HepG2 (cell line): ENCODE data around the gene MROH2A. TPM values are rescaled to one million over a fixed set of nuclear protein-coding genes. Genes with fewer than 3 reads are reported as not detected.

Experiments
- CHD4 ChIP-seq: fragments of 200-600 bp; sonication (generic); IDR thresholded peaks from 2 replicates; pipeline ENCODE4 v1.7.0; 2017; ENCODE audit warnings: mild to moderate bottlenecking, low read length, borderline replicate concordance
- GABPA ChIP-seq, 2 experiments: IDR thresholded peaks; 2 replicates each; pipeline ENCODE4 v1.6.1; 2011 to 2016; ENCODE audit warnings: low read depth in 2 of 2, low read length in 1 of 2, missing biosample characterization in 1 of 2, missing genetic modification characterization in 1 of 2
- JUND ChIP-seq: sonication (generic); formaldehyde crosslinking; IDR thresholded peaks from 2 replicates; pipeline ENCODE4 v1.8.0; 2022; ENCODE audit warnings: mild to moderate bottlenecking, missing genetic modification reagents
- MEF2D ChIP-seq: sonication (generic); formaldehyde crosslinking; IDR thresholded peaks from 2 replicates; pipeline ENCODE4 v1.5.1; 2020; ENCODE audit warnings: mild to moderate bottlenecking, missing genetic modification reagents
- MEIS1 ChIP-seq: sonication (generic); formaldehyde crosslinking; IDR thresholded peaks from 2 replicates; pipeline ENCODE4 v1.9.0; 2021; ENCODE audit warnings: mild to moderate bottlenecking, missing genetic modification reagents, moderate library complexity, borderline replicate concordance
- MTERF4 ChIP-seq: sonication (generic); formaldehyde crosslinking; IDR thresholded peaks from 2 replicates; pipeline ENCODE4 v1.8.0; 2023; ENCODE audit warnings: mild to moderate bottlenecking, missing genetic modification reagents
- PHF5A ChIP-seq: IDR thresholded peaks from one replicate; pipeline ENCODE4 v1.6.1; 2018; ENCODE audit warnings: low read depth, missing genetic modification reagents; ENCODE audit not compliant: unreplicated experiment
- SIN3B ChIP-seq: fragments of 150-350 bp; IDR thresholded peaks from 2 replicates; pipeline ENCODE4 v1.6.1; 2014; ENCODE audit warnings: low read length
- SOX6 ChIP-seq, 2 experiments: fragments of 450-650 bp in 1 of 2; sonication (generic) in 1 of 2; formaldehyde crosslinking in 1 of 2; IDR thresholded peaks; 2 replicates each; pipeline versions ENCODE4 v1.4.0 to v1.6.1; 2017 to 2020; ENCODE audit warnings: antibody characterized with exemption in 1 of 2, mild to moderate bottlenecking in 1 of 2, missing genetic modification reagents in 1 of 2
- THAP7 ChIP-seq: sonication (generic); formaldehyde crosslinking; IDR thresholded peaks from 2 replicates; pipeline ENCODE4 v1.8.1; 2023; ENCODE audit warnings: mild to moderate bottlenecking, missing genetic modification reagents
- ZBTB20 ChIP-seq: sonication (generic); formaldehyde crosslinking; IDR thresholded peaks from 2 replicates; pipeline ENCODE4 v1.8.1; 2023; ENCODE audit warnings: missing genetic modification reagents, low read depth, mild to moderate bottlenecking, borderline replicate concordance
- ZMYM3 ChIP-seq: sonication (generic); formaldehyde crosslinking; IDR thresholded peaks from 2 replicates; pipeline ENCODE4 v1.5.1; 2020; ENCODE audit warnings: mild to moderate bottlenecking, missing genetic modification reagents
- ZNF430 ChIP-seq: sonication (generic); formaldehyde crosslinking; IDR thresholded peaks from 2 replicates; pipeline ENCODE4 v1.9.0; 2021; ENCODE audit warnings: mild to moderate bottlenecking, missing genetic modification reagents
- ZNF512B ChIP-seq: sonication (generic); formaldehyde crosslinking; IDR thresholded peaks from 2 replicates; pipeline ENCODE4 v1.5.1; 2020; ENCODE audit warnings: missing genetic modification reagents, mild to moderate bottlenecking, borderline replicate concordance
- polyA plus RNA-seq, 8 experiments: library from polyadenylated mRNA; depleted of rRNA in 3 of 8; stranded (reverse) in 7 of 8; unstranded in 1 of 8; fragments of >200 nt; fragmentation: Illumina TruSeq in 4 of 8; extraction: Trizol in 4 of 8; gene quantifications; 2 replicates each; pipeline versions ENCODE4 v1.2.1 to v1.2.3, GENCODE V29; 2011 to 2016; ENCODE audit warnings: low read depth in 4 of 8, missing spikeins in 1 of 8, mixed read lengths in 1 of 8; ENCODE audit not compliant: insufficient read depth in 1 of 8
- total RNA-seq, 5 experiments: library from RNA; depleted of rRNA; stranded (reverse); fragments of >200 nt; fragmentation: Illumina TruSeq; extraction: Trizol; gene quantifications; 2 replicates each; pipeline ENCODE4 v1.2.3, GENCODE V29; 2016; ENCODE audit warnings: low read depth in 1 of 5
- TF ChIP-seq, protein P1 (sequence below): sonication (generic); formaldehyde crosslinking; IDR thresholded peaks from 2 replicates; pipeline ENCODE4 v1.5.1; 2020; ENCODE audit warnings: mild to moderate bottlenecking, missing genetic modification reagents, borderline replicate concordance
- TF ChIP-seq, protein P2 (sequence below): sonication (generic); IDR thresholded peaks from 2 replicates; pipeline ENCODE4 v1.6.1; 2016; ENCODE audit warnings: low read depth, borderline replicate concordance

The MROH2A gene
- total and polyA plus RNA-seq, 2 of the 13 experiments (the other 11 are each of a cell fraction or from before 2014, with no cell fraction given) = 0.03 to 0.04 TPM

GRCh38 chr2:233745073-233745755, 32.9 kb upstream of the MROH2A start (continued):
- TF ChIP-seq CHD4 = peak; percentile 53; the same call in 1 of the 2 replicates
- peak; percentile 24; the same call in 1 of the 2 replicates for TF ChIP-seq MTERF4
- no peak for TF ChIP-seq SIN3B
- TF ChIP-seq GABPA (IDR thresholded peaks at IDR 0.05; ENCODE audit: low read depth, low read length) = no peak
- peak; percentile 47; the same call in 1 of the 2 replicates for TF ChIP-seq GABPA (CRISPR knock-in tag; IDR thresholded peaks at IDR 0.05; ENCODE audit: low read depth)
- no peak for TF ChIP-seq THAP7
- peak; percentile 66; the same call in 1 of the 2 replicates for TF ChIP-seq JUND (CRISPR knock-in tag)
- peak; percentile 70; the same call in 1 of the 2 replicates for TF ChIP-seq ZNF430 (CRISPR knock-in tag)
- peak; percentile 69; the same call in 1 of the 2 replicates for TF ChIP-seq ZMYM3 (CRISPR knock-in tag)
- TF ChIP-seq ZBTB20 (CRISPR knock-in tag) = peak; percentile 99; the same call in 1 of the 2 replicates
- TF ChIP-seq MEIS1 (CRISPR knock-in tag) = peak; percentile 85; the same call in 1 of the 2 replicates
- TF ChIP-seq, protein P1, sequence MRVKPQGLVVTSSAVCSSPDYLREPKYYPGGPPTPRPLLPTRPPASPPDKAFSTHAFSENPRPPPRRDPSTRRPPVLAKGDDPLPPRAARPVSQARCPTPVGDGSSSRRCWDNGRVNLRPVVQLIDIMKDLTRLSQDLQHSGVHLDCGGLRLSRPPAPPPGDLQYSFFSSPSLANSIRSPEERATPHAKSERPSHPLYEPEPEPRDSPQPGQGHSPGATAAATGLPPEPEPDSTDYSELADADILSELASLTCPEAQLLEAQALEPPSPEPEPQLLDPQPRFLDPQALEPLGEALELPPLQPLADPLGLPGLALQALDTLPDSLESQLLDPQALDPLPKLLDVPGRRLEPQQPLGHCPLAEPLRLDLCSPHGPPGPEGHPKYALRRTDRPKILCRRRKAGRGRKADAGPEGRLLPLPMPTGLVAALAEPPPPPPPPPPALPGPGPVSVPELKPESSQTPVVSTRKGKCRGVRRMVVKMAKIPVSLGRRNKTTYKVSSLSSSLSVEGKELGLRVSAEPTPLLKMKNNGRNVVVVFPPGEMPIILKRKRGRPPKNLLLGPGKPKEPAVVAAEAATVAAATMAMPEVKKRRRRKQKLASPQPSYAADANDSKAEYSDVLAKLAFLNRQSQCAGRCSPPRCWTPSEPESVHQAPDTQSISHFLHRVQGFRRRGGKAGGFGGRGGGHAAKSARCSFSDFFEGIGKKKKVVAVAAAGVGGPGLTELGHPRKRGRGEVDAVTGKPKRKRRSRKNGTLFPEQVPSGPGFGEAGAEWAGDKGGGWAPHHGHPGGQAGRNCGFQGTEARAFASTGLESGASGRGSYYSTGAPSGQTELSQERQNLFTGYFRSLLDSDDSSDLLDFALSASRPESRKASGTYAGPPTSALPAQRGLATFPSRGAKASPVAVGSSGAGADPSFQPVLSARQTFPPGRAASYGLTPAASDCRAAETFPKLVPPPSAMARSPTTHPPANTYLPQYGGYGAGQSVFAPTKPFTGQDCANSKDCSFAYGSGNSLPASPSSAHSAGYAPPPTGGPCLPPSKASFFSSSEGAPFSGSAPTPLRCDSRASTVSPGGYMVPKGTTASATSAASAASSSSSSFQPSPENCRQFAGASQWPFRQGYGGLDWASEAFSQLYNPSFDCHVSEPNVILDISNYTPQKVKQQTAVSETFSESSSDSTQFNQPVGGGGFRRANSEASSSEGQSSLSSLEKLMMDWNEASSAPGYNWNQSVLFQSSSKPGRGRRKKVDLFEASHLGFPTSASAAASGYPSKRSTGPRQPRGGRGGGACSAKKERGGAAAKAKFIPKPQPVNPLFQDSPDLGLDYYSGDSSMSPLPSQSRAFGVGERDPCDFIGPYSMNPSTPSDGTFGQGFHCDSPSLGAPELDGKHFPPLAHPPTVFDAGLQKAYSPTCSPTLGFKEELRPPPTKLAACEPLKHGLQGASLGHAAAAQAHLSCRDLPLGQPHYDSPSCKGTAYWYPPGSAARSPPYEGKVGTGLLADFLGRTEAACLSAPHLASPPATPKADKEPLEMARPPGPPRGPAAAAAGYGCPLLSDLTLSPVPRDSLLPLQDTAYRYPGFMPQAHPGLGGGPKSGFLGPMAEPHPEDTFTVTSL (CRISPR knock-in tag) = peak; percentile 99
- peak; percentile 32; the same call in 1 of the 2 replicates for TF ChIP-seq SOX6 (IDR thresholded peaks at IDR 0.05)
- TF ChIP-seq SOX6 (CRISPR knock-in tag; IDR thresholded peaks at IDR 0.05) = peak; percentile 100
- peak; percentile 93; the same call in 1 of the 2 replicates for TF ChIP-seq ZNF512B (CRISPR knock-in tag)
- TF ChIP-seq, protein P2, sequence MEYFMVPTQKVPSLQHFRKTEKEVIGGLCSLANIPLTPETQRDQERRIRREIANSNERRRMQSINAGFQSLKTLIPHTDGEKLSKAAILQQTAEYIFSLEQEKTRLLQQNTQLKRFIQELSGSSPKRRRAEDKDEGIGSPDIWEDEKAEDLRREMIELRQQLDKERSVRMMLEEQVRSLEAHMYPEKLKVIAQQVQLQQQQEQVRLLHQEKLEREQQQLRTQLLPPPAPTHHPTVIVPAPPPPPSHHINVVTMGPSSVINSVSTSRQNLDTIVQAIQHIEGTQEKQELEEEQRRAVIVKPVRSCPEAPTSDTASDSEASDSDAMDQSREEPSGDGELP = peak; percentile 71; the same call in 1 of the 2 replicates
- peak; percentile 68 for TF ChIP-seq PHF5A (CRISPR knock-in tag)
- TF ChIP-seq MEF2D (CRISPR knock-in tag) = peak; percentile 98
